ENCODE data around the gene MSTO1. TPM values are rescaled to one million over a fixed set of nuclear protein-coding genes. Genes with fewer than 3 reads are reported as not detected.
"Not testable (repeated sequence)": the region's sequence is repeated elsewhere in the genome, so short reads cannot be mapped to it uniquely, and the experiment has no call there.

The MSTO1 gene
- total and polyA plus RNA-seq, 10 donors: 19.8 to 60.0 (median 31.2) TPM

DNA sequence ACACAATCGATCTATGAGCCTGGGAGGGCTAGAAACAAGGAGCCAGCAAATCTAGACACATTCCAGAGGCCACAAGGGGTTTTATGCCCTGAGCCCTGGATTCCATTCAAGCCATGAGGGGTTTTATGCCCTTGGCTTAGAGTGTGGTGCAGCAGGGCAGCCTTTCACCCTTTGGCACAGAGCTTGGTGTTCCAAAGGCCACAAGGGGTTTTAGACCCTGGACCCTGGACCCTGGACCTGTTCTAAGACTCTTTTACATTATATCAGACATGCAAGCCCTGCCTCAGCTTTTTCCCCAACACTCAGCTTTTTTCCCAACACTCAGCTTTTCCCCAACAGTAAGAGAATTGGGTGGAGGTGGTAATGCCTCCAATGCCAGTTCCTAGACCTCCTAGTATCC is 13.3 kb downstream of the MSTO1 start:
- WGBS, 5 donors: 81 to 92% (median 87%) methylated on average over 1 of the region's 1 CpG
- Histone ChIP-seq H3K27me3 (replicated peaks in 1 of 7) (no peaks in the 10 kb centered on the region), H3K9me3 (no peaks in the 10 kb centered on the region), H3K4me3 (no peak overlapping the region), H3K4me1 (no peaks in the 10 kb centered on the region), H3K27ac (no peak overlapping the region), H3K36me3 (peaks cover 0 to 5% (median 0%) of the 10 kb centered on the region in 6 donors)
- no peak for DNase-seq
- intact Hi-C loops (cut with DNase I; ENCODE audit: low total_unique reads): no loop called here
- TF ChIP-seq POLR2AphosphoS5 (IDR thresholded peaks at IDR 0.05) (no peak), POLR2A (IDR thresholded peaks at IDR 0.05) (no peak)
- TF ChIP-seq, protein P1, sequence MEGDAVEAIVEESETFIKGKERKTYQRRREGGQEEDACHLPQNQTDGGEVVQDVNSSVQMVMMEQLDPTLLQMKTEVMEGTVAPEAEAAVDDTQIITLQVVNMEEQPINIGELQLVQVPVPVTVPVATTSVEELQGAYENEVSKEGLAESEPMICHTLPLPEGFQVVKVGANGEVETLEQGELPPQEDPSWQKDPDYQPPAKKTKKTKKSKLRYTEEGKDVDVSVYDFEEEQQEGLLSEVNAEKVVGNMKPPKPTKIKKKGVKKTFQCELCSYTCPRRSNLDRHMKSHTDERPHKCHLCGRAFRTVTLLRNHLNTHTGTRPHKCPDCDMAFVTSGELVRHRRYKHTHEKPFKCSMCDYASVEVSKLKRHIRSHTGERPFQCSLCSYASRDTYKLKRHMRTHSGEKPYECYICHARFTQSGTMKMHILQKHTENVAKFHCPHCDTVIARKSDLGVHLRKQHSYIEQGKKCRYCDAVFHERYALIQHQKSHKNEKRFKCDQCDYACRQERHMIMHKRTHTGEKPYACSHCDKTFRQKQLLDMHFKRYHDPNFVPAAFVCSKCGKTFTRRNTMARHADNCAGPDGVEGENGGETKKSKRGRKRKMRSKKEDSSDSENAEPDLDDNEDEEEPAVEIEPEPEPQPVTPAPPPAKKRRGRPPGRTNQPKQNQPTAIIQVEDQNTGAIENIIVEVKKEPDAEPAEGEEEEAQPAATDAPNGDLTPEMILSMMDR (IDR thresholded peaks at IDR 0.05 in 8 of 11, conservative IDR thresholded peaks at IDR 0.05 in 3 of 11): no peak

DNA sequence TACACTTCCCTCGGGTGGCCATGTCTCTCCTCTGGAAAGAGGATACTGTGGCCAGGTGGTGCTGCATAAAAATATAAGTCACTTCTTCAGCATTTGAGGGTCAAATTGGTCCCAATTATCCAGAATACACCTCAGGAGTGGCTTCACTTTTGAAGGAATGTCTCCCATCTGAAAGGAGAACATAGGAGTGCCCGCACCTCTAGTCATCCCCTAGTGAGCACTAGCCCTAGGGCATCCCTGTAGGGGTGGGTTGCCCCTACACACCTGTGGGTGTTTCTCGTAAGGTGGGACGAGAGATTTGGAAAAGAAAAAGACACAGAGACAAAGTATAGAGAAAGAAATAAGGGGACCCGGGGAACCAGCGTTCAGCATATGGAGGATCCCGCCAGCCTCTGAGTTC is 16.4 kb downstream of the MSTO1 start:
- WGBS, 5 donors: 83 to 99% (median 93%) methylated on average over 4 to 7 of the region's 7 CpGs
- intact Hi-C loops (cut with DNase I; ENCODE audit: low total_unique reads); H3K9me3 ChIP-seq; H3K4me3 ChIP-seq; H3K36me3 ChIP-seq; H3K27ac ChIP-seq; DNase-seq; H3K4me1 ChIP-seq; H3K27me3 ChIP-seq (replicated peaks in 1 of 7): not testable (repeated sequence)

DNA sequence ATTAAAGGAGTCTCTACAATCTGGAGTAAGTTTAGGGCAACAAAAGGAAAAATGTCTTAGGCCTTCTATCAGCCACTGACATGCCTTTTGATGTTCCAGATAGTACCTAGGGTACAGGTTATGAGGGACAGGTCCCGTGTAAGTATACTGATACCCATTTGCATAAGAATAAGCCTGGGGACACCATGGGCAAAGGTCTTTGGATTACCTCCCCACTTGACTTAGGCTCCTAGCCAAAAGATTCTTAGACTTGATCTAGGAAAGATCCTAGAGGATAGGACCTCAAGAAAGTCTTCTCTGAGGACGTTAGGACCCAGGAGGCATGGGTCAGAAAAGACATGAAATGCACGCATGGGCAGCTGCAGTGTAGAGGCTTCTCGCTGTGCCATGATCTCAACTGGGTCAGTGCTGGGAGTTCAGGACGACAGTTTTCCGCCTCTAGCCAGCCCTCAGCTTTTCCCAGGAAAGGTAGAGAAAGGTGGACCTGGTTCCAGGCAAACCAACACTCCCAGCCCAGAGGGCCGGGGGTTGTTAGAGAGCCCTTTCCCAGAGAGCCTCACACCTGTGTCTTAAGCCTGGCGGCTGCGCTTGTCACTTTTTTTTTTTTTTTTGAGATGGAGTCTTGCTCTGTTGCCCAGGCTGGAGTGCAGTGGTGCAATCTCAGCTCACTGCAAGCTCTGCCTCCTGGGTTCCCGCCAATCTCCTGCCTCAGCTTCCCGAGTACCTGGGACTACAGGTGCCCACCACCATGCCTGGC is 26.6 kb downstream of the MSTO1 start:
- H3K4me3 ChIP-seq: peak overlapping the region; percentile 41 to 70 (median 48)
- TF ChIP-seq POLR2A (IDR thresholded peaks at IDR 0.05) (no peak), POLR2AphosphoS5 (IDR thresholded peaks at IDR 0.05) (no peak)
- TF ChIP-seq, protein P1 (IDR thresholded peaks at IDR 0.05 in 8 of 11, conservative IDR thresholded peaks at IDR 0.05 in 3 of 11): no peak

DNA sequence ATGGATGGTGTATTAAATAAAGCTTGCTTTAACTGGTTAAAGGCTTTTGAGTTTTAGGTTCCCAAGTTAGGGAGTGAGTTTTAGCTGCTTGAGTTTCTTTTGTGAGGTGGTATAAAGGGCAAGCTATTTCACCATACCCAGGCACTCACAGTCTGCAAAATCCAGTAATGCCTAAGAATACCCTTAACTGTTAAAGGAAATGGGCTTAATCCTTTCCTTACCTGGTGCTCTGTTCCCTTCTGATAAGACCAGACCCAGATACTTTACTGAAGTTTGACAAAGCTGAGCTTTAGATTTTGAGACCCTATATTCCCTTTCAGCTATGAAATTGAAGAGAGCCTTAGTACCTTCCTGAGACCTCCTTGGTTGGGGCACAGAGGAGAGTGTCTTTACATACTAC is 30.3 kb downstream of the MSTO1 start:
- DNase-seq: no peak
- no peak overlapping the region for H3K27ac ChIP-seq
- intact Hi-C loops (cut with DNase I; ENCODE audit: low total_unique reads): no loop called here
- H3K4me1 ChIP-seq: peaks cover 5 to 29% (median 18%) of the 10 kb centered on the region in 6 donors
- H3K27me3 ChIP-seq (replicated peaks in 1 of 7): no peaks in the 10 kb centered on the region
- TF ChIP-seq, protein P1 (IDR thresholded peaks at IDR 0.05 in 8 of 11, conservative IDR thresholded peaks at IDR 0.05 in 3 of 11): no peak
- TF ChIP-seq POLR2AphosphoS5 (IDR thresholded peaks at IDR 0.05): no peak
- TF ChIP-seq POLR2A (IDR thresholded peaks at IDR 0.05): no peak
- peaks cover 0 to 33% (median 22%) of the 10 kb centered on the region in 8 donors for H3K9me3 ChIP-seq
- no peaks in the 10 kb centered on the region for H3K36me3 ChIP-seq
- H3K4me3 ChIP-seq: no peak overlapping the region

More for the DNA sequence above, 26.6 kb downstream of the MSTO1 start:
- intact Hi-C loops (cut with DNase I; ENCODE audit: low total_unique reads): no loop called here
- no peaks in the 10 kb centered on the region for H3K27me3 ChIP-seq (replicated peaks in 1 of 7)
- H3K36me3 ChIP-seq: no peaks in the 10 kb centered on the region
- no peak for DNase-seq
- H3K27ac ChIP-seq: peak overlapping the region in 4 of 8 donors; percentile 60 to 78 (median 73)
- H3K9me3 ChIP-seq: peaks cover 0 to 8% (median 1%) of the 10 kb centered on the region in 8 donors
- WGBS, 5 donors: 80 to 90% (median 86%) methylated on average over 11 of the region's 11 CpGs
- H3K4me1 ChIP-seq: peaks cover 5 to 22% (median 17%) of the 10 kb centered on the region in 6 donors

DNA sequence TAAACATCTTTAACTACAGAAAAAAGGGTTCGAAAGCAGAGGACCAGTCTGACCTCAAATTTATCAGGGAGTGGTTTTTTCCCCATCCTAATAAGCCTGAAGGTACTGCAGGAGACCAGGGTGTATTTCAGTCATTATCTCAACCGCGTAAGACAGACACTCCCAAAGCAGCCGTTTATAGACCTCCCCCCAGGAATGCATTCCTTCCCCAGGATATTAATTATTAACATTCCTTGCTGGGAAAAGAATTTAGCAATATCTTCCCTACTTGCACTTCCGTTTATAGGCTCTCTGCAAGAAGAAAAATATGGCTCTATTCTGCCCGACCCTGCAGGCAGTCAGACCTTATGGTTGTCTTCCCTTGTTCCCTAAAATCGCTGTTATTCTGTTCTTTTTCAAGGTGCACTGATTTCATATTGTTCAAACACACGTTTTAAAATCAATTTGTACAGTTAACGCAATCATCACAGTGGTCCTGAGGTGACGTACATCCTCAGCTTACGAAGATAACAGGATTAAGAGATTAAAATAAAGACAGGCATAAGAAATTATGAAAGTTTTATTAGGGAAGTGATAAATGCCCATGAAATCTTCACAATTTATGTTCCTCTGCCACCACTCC is 32.7 kb downstream of the MSTO1 start:
- DNase-seq; intact Hi-C loops (cut with DNase I; ENCODE audit: low total_unique reads); H3K4me3 ChIP-seq; H3K36me3 ChIP-seq; H3K27me3 ChIP-seq (replicated peaks in 1 of 7); H3K27ac ChIP-seq: not testable (repeated sequence)
- WGBS, 5 donors: 82 to 86% (median 85%) methylated on average over 11 of the region's 11 CpGs
- peaks cover 0 to 33% (median 22%) of the 10 kb centered on the region in 8 donors for H3K9me3 ChIP-seq
- H3K4me1 ChIP-seq: peaks cover 0 to 22% (median 5%) of the 10 kb centered on the region in 6 donors

Data from spleen (tissue), 11 donors.